Vagina (tissue), 2 donors: Measurements from ENCODE around the gene PLIN1. TPM values are rescaled to one million over a fixed set of nuclear protein-coding genes. Genes with fewer than 3 reads are reported as not detected.
A peak's percentile ranks its signal among the peaks of the same experiment; 100 is the strongest.

Experiments
- DNase-seq, 2 donors: peaks; one replicate each; pipeline ENCODE4 v3.0.0-alpha.2; 2017; ENCODE audit errors: extremely low spot score in 2 of 2
- H3K27ac ChIP-seq: fragments of 200-600 bp; sonication (generic); one replicate; pipeline ENCODE4 v1.5.1; 2019
- H3K27me3 ChIP-seq: fragments of 200-600 bp; sonication (generic); one replicate; pipeline ENCODE4 v1.5.1; 2019
- H3K36me3 ChIP-seq, 2 donors: fragments of 200-600 bp; sonication (generic); one replicate each; pipeline ENCODE4 v1.5.1; 2017 to 2019
- H3K4me1 ChIP-seq: fragments of 200-600 bp; sonication (generic); one replicate; pipeline ENCODE4 v1.5.1; 2019
- H3K4me3 ChIP-seq, 2 donors: fragments of 200-600 bp; sonication (generic); 1 replicate in 1 of 2; 2 replicates in 1 of 2; pipeline ENCODE4 v1.5.1; 2016 to 2019
- H3K9me3 ChIP-seq: fragments of 200-600 bp; sonication (generic); one replicate; pipeline ENCODE4 v1.5.1; 2019
- POLR2A ChIP-seq, 2 donors: fragments of 450-650 bp; IDR thresholded peaks; one replicate each; pipeline ENCODE4 v1.6.1; 2017; ENCODE audit warnings: antibody characterized with exemption in 2 of 2, mild to moderate bottlenecking in 2 of 2, moderate library complexity in 2 of 2
- POLR2AphosphoS5 ChIP-seq, 2 donors: sonication (generic); formaldehyde crosslinking; IDR thresholded peaks; one replicate each; pipeline ENCODE4 v1.9.0; 2017; ENCODE audit warnings: antibody characterized with exemption in 2 of 2, mild to moderate bottlenecking in 2 of 2, low read depth in 1 of 2; ENCODE audit not compliant: insufficient read depth in 1 of 2
- intact Hi-C: fragments of 100-400 bp; cut with DNase I; formaldehyde crosslinking; loops from one replicate; pipeline ENCODE4 v1.15.1; 2023
- total RNA-seq: library from RNA; depleted of rRNA; stranded (reverse); fragments of >200 nt; gene quantifications from one replicate; pipeline ENCODE4 v1.2.3, GENCODE V29; 2016
- TF ChIP-seq, protein P1 (sequence below), 3 experiments: fragments of 450-650 bp in 2 of 3; fragments of 200-600 bp in 1 of 3; sonication (generic) in 1 of 3; IDR thresholded peaks; one replicate each; pipeline ENCODE4 v1.5.1; 2017 to 2019; ENCODE audit warnings: antibody characterized with exemption in 3 of 3, mild to moderate bottlenecking in 2 of 3, moderate library complexity in 2 of 3

The PLIN1 gene
- total RNA-seq, 1 donor from 2014 or later = 53.3 TPM

DNA sequence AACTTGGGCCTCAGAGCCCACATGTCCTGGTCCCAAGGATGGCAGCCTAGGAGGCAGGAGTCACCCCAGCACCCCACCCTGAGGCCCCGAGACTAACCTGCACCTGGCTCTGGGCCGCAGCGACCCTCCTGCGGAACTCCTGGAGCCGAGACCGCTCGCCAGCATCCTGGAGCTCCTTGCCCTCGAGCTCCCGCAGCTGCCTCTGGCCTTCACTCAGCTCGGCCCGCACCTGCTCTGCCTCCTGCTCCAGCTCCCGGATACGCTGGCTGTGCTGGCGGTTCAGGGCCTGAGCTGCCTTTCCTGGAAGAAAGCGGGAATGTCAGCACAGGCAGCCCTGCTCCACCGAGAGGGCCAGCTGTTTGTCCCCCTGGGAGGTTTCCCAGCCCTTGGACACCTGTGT lies 37.1 kb downstream of the PLIN1 start:
- H3K27ac ChIP-seq = no peak overlapping the region
- H3K36me3 ChIP-seq = peaks cover 0 to 10% of the 10 kb centered on the region in 2 donors
- intact Hi-C loops = no loop called here
- H3K27me3 ChIP-seq = no peaks in the 10 kb centered on the region
- H3K9me3 ChIP-seq = no peaks in the 10 kb centered on the region
- no peak for DNase-seq
- H3K4me3 ChIP-seq = no peak overlapping the region
- no peak for TF ChIP-seq POLR2A (IDR thresholded peaks at IDR 0.05)
- TF ChIP-seq, protein P1, sequence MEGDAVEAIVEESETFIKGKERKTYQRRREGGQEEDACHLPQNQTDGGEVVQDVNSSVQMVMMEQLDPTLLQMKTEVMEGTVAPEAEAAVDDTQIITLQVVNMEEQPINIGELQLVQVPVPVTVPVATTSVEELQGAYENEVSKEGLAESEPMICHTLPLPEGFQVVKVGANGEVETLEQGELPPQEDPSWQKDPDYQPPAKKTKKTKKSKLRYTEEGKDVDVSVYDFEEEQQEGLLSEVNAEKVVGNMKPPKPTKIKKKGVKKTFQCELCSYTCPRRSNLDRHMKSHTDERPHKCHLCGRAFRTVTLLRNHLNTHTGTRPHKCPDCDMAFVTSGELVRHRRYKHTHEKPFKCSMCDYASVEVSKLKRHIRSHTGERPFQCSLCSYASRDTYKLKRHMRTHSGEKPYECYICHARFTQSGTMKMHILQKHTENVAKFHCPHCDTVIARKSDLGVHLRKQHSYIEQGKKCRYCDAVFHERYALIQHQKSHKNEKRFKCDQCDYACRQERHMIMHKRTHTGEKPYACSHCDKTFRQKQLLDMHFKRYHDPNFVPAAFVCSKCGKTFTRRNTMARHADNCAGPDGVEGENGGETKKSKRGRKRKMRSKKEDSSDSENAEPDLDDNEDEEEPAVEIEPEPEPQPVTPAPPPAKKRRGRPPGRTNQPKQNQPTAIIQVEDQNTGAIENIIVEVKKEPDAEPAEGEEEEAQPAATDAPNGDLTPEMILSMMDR (IDR thresholded peaks at IDR 0.05) = no peak
- TF ChIP-seq POLR2AphosphoS5 (IDR thresholded peaks at IDR 0.05; ENCODE audit: insufficient read depth in 1 of 2, low read depth in 1 of 2) = no peak
- no peaks in the 10 kb centered on the region for H3K4me1 ChIP-seq

DNA sequence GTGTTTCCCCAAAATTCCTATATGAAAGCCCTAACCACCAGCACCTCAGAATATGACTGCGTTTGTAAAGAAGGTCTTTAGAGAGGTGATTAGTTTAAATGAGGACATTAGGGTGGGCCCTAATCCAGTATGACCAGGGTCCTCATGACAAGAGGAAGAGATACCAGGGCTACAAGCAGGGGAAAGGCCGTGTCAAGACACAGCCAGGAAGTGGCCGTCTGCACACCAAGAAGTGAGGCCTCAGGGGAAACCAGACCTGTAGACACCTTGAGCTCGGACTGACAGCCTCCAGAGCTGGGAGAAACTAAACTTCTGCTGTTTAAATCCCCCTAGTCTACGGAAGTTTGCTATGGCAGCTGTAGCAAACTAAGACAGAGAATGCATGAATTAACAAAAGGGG lies 38.1 kb downstream of the PLIN1 start:
- no peak for DNase-seq
- Histone ChIP-seq H3K4me1 (no peaks in the 10 kb centered on the region), H3K9me3 (no peaks in the 10 kb centered on the region), H3K27me3 (no peaks in the 10 kb centered on the region), H3K27ac (no peak overlapping the region), H3K4me3 (no peak overlapping the region), H3K36me3 (peaks cover 0 to 10% of the 10 kb centered on the region in 2 donors)
- intact Hi-C loops = no loop called here
- no peak for TF ChIP-seq POLR2A (IDR thresholded peaks at IDR 0.05)
- TF ChIP-seq POLR2AphosphoS5 (IDR thresholded peaks at IDR 0.05; ENCODE audit: insufficient read depth in 1 of 2, low read depth in 1 of 2) = no peak
- TF ChIP-seq, protein P1 (IDR thresholded peaks at IDR 0.05) = no peak

DNA sequence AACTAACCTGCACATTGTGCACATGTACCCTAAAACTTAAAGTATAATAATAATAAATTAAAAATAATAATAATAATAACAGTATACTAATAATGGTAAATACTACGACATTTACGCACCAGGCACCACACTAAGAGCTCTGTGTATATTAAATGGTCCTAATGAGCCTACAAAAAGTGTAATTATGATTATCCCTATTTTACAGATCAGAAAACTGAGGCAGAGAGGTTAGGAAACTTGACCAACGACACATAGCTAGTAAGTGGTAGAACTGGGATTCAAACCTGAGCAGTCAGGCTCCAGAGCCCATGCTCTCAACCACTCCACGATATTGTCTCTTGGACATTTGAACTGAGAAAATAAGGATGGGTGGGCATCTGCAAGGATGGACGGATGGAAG lies 38.9 kb downstream of the PLIN1 start:
- Histone ChIP-seq H3K9me3 (no peaks in the 10 kb centered on the region), H3K4me1 (no peaks in the 10 kb centered on the region), H3K36me3 (peaks cover 0 to 10% of the 10 kb centered on the region in 2 donors), H3K4me3 (no peak overlapping the region), H3K27me3 (no peaks in the 10 kb centered on the region), H3K27ac (no peak overlapping the region)
- DNase-seq = no peak
- intact Hi-C loops = no loop called here
- no peak for TF ChIP-seq POLR2AphosphoS5 (IDR thresholded peaks at IDR 0.05; ENCODE audit: insufficient read depth in 1 of 2, low read depth in 1 of 2)
- no peak for TF ChIP-seq POLR2A (IDR thresholded peaks at IDR 0.05)
- TF ChIP-seq, protein P1 (IDR thresholded peaks at IDR 0.05) = no peak

DNA sequence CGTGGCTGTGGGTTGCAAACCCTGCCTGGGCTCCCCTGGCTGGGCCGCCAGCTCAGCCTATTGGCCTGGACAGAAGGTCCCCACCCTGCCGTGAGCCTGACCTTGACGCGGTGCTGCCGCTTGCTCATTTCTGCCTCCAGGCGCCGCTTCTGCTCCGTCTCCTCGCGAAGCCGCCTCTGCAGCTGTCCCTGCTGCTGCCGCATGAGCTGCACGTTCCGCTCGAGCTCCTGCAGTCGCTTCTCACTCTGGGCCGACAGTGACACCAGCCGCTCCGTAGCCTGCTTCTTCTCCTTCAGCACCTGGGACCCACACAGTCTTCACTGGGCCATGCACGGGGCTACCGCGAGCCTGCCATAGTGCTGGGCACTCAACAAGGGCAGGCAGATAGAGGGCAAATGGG lies 45.6 kb downstream of the PLIN1 start:
- Histone ChIP-seq H3K4me3 (no peak overlapping the region), H3K36me3 (peaks cover 0 to 19% of the 10 kb centered on the region in 2 donors), H3K9me3 (no peaks in the 10 kb centered on the region), H3K27me3 (no peaks in the 10 kb centered on the region), H3K27ac (no peak overlapping the region), H3K4me1 (no peaks in the 10 kb centered on the region)
- DNase-seq = peak; percentile 70 to 75
- intact Hi-C loops = no loop called here
- TF ChIP-seq, protein P1 (IDR thresholded peaks at IDR 0.05) = no peak
- TF ChIP-seq POLR2A (IDR thresholded peaks at IDR 0.05) (no peak), POLR2AphosphoS5 (IDR thresholded peaks at IDR 0.05; ENCODE audit: insufficient read depth in 1 of 2, low read depth in 1 of 2) (no peak)

DNA sequence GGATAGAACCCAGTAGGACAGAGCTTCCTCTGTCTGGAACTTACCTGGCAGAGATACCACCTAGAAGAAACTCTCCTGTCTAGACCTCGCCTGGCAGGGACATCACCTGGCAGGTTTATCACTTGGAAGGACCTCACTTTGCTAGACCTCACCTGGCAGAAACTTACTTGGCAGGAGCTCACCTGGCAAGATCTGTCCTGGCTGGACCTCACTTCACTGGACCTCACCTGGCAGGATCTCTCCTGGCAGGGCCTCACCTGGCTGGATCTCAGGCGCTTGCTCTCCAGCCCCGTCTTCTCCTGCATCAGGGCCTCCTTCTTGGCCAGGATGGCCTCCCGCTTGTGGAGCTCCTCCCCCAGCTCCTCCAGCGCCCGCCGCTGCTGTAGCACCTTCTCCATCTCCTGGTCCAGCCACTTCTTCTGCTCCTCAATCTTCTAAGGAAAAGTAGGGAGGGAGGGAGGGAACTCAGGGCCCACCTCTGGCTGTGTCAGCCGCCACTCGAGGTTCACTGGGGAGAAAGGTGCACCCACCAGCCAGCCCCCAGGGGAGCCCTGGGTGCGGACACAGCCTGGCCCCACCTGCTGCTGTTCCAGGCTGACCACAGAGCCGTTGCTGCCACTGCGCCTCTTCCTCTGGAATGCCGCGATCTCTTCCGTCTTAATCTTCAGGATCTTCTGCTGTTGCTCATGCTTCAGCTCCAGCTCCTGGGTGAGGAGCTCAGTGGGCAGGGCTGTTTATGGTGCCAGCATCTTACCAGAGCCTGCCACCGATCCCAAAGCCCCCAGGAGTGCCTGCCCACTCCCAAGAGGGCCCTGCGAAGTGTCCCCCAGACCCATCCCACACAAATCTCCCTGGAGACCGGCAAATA lies 46.4 kb downstream of the PLIN1 start:
- H3K4me3 ChIP-seq = no peak overlapping the region
- peaks cover 0 to 25% of the 10 kb centered on the region in 2 donors for H3K36me3 ChIP-seq
- no peak overlapping the region for H3K27ac ChIP-seq
- no peaks in the 10 kb centered on the region for H3K9me3 ChIP-seq
- H3K27me3 ChIP-seq = no peaks in the 10 kb centered on the region
- intact Hi-C loops = no loop called here
- TF ChIP-seq POLR2A (IDR thresholded peaks at IDR 0.05) (no peak), POLR2AphosphoS5 (IDR thresholded peaks at IDR 0.05; ENCODE audit: insufficient read depth in 1 of 2, low read depth in 1 of 2) (no peak)
- TF ChIP-seq, protein P1 (IDR thresholded peaks at IDR 0.05) = no peak
- no peaks in the 10 kb centered on the region for H3K4me1 ChIP-seq
- peak; percentile 34 to 78 for DNase-seq
